HG02852 (cell line): ENCODE results near the gene CCDC152.
"Not testable (repeated sequence)": the region's sequence is repeated elsewhere in the genome, so short reads cannot be mapped to it uniquely, and the experiment has no call there.

Source experiments
- ATAC-seq: cut with Tn5 transposase; IDR thresholded peaks from one replicate; pipeline ENCODE4 v1.9.1; 2021; ENCODE audit warnings: mild to moderate bottlenecking, moderate library complexity; ENCODE audit not compliant: unreplicated experiment

Gene CCDC152

DNA sequence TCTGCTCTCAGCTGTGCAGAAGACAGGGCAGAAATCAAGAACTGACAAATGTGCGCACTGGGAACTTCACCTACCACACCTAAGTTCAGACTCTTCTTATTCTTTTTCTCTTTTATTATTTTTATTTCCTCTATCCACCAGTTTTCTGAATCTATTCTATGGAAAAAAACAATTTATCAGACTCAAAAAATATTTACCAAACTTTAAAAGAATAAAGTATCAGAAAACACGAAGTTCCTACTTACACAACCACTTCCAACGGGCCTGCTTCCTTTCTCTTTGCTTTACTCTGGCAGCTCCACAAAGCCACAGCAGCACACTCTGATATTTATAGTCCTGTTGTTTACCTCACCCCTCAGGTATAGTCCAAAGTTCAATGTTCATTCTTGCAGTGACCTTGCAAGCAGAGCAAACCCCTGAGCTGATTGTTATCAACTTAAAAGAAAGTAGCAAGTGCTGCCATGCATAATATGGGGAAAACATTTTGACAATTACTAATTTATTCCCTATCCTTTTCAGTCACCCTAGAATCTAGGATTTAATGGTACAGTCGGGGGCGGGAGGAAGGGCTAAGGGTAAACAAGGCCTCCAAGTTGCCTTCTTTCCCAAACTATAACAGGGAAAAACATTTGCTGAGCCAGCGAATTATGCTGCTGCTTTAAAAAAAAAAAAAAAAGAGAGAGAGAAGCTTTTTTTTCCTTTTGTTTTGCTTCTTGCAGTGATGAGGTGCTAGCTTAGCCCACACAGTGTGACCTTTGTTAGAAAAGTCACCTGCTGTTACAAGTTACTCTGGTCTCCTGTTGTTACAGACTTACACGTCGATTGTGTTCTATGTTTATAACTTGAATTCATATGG lies 55.2 kb downstream of the CCDC152 start, which contains the start of gene SELENOP:
Gene SELENOP, minus strand, starts transcription at position 302 of the 856 bp plus-strand sequence. CDS start 3,539 bp downstream, outside the sequence.
- no peak for ATAC-seq

DNA sequence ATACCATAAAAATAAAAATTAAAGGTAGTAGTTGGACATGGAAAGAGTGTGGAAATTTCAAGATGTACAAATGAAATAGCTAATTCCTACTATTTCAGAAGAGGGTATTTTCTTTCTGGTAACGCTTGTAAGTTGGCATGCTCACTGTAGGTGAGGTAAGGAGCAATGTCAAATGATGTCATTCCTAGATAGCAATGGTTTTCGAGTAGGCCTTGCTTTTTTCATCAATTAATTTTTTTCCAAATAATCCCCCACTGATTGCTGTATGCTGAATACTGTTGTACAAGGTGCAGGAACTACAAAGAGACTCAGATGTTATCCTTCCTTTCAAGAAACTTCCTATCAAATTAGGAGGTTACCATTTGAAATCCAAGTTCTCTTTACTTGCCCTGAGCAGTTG lies 56.0 kb downstream of the CCDC152 start:
- ATAC-seq: no peak

DNA sequence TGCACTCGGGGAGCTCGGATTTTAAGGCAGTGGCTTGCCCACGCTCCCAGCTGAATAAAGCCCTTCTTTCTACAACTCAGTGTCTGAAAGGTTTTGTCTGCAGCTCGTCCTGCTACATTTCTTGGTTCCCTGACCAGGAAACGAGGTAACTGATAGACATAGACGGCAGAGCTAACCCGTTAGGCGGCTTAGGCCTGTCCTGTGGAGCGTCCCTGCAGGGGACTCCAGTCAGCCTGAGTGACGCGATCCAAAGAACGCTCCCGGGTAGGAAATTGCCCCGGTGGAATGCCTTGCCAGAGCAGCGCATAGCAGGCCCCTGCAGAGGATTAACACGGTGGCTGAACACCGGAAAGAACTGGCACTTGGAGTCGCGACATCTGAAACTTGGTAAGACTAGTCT lies 56.9 kb downstream of the CCDC152 start:
- no peak for ATAC-seq

- not testable (repeated sequence) for ATAC-seq
Observed at GRCh38 chr5:42816546-42816945, 59.9 kb downstream of the CCDC152 start.

- ATAC-seq: no peak
Observed at GRCh38 chr5:42819745-42820144, 63.1 kb downstream of the CCDC152 start.

GRCh38 chr5:42822548-42822947 lies 65.9 kb downstream of the CCDC152 start:
- ATAC-seq: no peak

DNA sequence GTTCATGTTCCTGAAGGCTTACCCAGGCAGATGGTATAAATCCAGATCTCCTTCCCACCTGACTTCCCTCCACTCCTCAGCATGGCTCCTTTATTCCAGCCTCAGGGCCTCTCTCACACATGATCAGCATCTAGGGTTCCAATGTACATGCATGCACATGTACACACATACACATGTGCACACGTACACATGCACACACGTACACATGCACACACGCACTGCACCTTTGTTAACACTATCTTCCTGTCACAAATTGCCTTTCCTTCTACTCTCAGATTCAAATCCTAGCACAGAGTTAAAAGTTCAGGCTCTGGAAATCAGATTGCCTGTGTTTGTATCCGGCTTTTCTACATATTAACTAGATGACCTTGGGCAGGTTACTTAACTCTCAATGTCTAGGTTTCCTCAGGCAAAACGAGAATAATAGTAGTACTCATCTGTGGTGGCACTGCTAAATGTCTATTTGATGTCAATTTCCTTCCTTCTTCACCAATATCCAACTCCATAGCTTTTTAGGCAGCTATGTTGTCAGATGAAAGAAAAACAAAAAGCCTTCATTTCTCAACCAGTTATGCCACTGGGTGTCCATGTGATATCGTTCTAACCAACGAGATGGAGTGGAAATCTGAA lies 67.8 kb downstream of the CCDC152 start:
- ATAC-seq: no peak

GRCh38 chr5:42825422-42826148 lies 69.0 kb downstream of the CCDC152 start:
- ATAC-seq: no peak

- ATAC-seq: no peak
Observed at GRCh38 chr5:42826757-42827515, 70.3 kb downstream of the CCDC152 start.

DNA sequence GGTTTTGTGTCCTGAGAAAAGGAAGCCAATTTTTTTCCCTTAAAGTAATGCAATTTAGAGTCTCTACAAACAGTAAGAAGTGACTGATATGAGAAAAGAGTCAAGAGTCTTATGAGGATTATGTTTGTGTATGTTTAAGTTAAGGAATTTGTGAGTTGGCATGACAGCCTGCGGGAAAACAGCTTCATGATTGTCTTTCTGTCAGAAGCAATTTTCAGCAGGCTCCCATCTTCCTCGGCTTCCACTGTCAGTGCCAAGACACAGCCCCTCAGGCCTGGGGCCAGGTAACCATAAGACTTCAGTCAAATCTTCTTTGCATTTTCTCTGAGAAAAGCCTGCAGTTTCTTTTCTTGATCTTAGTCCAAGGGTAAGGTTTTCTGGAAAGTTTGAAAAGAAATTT lies 72.1 kb downstream of the CCDC152 start:
- ATAC-seq: no peak

DNA sequence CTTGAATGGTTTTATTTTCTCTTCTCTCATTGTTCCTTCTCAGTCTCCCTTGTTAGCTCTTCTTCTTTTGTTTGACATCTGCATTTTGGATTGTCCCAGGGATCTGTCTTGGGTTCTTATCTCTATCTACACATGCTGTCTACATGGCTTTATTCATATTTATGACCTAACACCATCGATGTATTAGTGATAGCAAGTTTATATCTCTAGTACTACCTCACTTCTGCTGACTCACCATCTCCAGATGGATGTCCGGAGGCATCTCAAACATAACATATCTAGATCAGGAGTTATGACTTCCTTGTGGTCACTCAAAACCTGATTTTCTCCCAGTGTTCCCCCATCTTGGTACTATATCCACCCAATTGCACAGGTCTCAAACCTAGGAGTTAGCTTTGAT lies 74.3 kb downstream of the CCDC152 start:
- no peak for ATAC-seq

DNA sequence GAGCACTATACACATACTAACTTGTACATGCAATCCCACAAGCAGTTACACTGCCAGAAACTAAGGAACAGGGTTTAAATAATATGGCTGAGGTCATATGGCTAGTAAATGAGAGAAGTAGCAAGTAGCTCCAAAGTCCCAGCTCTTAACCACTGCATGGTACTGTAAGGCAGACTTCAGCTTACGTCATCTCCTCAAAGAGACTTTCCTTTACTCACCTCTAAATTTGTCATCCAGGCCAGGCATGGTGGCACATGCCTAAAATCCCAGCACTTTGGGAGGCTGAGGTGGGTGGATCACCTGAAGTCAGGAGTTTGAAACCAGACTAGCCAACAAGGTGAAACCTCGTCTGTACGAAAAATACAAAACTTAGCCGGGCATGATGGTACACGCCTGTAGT lies 75.4 kb downstream of the CCDC152 start:
- ATAC-seq: no peak

DNA sequence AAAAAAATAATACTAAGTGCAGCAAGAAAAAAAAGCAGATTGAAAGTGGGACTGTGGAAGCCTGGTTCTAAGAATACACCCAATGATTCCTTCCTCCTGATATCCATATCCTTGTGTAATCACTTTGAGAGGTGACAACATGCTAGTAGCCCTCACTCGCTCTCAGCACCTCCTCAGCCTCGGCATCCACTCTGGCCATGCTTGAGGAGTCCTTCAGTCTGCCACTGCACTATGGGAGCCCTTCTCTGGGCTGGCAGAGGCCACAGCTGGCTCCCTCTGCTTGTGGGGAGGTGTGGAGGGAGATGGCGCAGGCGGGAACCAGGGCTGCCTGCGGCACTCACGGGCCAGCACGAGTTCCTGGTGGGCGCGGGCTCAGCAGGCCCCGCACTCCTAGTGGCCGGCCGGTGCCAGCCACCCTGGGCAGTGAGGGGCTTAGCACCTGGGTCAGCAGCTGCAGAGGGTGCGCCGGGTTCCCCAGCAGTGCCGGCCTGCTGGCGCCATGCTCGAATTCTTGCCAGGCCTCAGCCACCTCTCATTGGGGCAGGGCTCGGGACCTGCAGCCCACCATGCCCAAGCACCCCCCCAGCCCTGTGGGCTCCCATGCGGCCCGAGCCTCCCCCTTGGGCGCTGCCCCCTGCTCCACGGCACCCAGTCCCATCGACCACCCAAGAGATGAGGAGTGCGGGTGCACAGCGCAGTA lies 79.6 kb downstream of the CCDC152 start:
- no peak for ATAC-seq

GRCh38 chr5:42837601-42838000 lies 81.0 kb downstream of the CCDC152 start:
- no peak for ATAC-seq

DNA sequence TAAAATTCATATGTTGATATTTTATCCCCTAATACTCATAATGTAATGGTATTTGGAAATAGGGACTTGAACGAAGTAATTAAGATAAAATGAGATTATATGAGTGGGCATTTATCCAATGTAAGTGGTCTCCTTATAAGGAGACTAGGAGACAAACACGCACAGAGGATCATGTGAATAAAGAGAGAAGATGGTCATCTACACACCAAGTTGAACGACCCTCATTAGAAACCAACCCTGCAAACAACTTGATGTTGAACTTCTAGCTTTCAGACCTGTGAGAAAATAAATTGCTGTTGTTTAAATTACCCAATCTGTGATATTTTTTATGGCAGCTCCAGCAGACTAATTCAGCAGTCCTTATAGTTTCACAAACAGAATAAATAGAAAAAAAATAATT lies 82.6 kb downstream of the CCDC152 start:
- ATAC-seq: no peak

GRCh38 chr5:42840269-42840668 lies 83.7 kb downstream of the CCDC152 start:
- no peak for ATAC-seq

GRCh38 chr5:42840842-42841567 lies 84.4 kb downstream of the CCDC152 start:
- no peak for ATAC-seq

DNA sequence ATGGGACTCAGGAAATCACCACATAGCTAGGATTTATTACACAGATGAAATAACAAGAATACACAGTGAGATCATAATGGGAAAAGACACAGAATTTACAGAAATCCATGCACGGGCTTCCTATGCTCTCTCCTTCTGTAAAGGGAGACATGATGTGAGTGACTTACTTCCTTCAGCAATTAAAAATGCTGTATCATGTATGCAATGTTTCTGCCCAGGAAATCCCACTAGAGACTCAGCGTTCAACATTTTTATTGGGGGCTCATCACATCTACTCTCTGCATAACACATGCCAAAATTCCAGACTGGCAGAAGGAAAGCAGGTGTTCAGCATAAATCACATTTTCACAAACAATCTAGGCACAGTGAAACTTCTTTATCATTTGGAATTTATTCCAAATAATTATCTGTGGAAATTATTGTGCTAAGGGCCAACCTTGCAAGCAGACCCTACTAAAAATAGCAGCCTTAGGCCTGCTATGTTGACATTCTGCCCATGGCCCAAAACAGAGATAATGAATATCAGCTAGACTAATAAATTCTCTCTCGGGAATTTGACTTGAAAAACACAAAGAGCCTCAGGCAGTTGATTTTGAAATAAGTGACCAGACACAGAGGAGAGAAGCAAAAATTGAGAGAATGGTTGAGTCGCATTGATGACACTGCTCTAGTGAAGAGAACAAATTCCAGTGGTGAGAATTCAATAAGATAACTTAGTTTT lies 86.5 kb downstream of the CCDC152 start:
- ATAC-seq: no peak

DNA sequence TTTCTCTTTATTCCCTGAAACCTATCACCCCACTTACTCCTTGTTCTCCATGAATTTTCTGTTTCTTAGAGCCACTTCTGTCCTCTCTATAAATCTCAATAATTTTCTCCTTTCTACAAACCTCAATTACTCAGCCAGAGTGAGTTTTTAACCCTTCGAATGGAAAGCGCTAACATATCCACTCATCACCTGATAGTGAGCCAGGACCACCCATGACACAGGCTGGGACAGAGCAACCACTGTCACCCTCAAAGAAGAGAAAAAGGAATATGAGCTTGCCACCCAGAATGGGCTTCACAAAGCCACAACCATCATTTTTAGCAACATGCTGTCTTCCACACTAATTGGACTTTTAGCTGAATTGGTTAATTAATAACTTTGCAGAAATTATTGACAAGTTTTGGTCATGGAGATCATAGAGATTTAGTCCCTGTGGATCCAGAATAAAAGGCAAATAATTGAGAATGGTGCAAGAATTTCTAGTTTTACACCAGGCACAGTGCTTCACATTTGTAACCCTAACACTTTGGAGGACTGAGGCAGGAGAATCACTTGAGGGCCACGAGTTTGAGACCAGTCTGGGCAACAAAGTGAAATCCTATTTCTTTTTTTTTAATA lies 87.2 kb downstream of the CCDC152 start:
- no peak for ATAC-seq
